ENCODE measurements around the gene PLAC9. TPM values are rescaled to one million over a fixed set of nuclear protein-coding genes. Genes with fewer than 3 reads are reported as not detected.

PLAC9 gene
- total and polyA plus RNA-seq, 3 donors from 2014 or later: 13.1 to 47.0 (median 20.7) TPM

DNA sequence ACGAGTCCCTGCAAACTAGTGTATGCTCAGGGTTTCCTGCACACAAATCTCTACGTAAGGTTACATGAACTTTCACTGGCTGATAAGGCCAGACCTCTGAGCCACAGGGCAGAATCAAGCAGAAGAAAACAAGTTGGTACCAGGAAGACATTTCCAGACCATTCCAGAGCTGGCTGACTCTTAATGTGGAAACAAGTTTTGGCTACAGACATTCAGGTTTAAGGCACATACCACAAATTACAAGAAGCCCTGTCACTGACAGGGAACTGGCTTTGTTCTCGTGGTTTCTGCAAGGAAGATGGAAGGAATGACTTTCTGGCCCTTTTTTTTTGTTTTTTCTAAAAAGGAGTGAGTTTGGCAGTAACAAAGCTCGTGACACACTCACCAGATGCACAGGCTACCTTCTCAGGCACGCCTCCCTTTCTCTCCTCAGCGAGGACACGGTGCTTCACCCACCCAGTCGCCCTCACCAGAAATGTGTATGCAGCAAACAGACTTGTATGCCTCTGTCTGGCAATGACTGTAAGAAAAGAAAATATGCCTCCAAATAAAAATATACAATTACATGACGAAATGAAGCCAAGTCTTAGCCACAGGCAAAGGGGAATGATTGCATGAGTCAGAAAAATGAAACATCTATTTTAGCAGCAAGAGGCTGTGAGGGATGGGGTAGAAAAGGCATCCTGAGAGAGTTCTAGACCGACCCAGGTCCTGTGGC is 22.6 kb downstream of the PLAC9 start:
- Histone ChIP-seq H3K27ac (peak overlapping the region; percentile 26 to 71), H3K9me3 (no peaks in the 10 kb centered on the region), H3K4me3 (no peak overlapping the region), H3K27me3 (no peaks in the 10 kb centered on the region), H3K36me3 (ENCODE audit: low read depth, missing control alignments) (no peaks in the 10 kb centered on the region), H3K4me1 (peaks cover 19% of the 10 kb centered on the region)
- intact Hi-C loops (cut with DNase I; ENCODE audit: low total_unique reads): loop anchor here (10.0 kb wide), 1 partner anchor 50 kb away; the partner anchor contains the start of gene ANXA11
- WGBS, 2 donors: 56 to 71% methylated on average over 10 of the region's 10 CpGs
- no peak for DNase-seq
- TF ChIP-seq POLR2A (IDR thresholded peaks at IDR 0.05): no peak
- TF ChIP-seq, protein P1, sequence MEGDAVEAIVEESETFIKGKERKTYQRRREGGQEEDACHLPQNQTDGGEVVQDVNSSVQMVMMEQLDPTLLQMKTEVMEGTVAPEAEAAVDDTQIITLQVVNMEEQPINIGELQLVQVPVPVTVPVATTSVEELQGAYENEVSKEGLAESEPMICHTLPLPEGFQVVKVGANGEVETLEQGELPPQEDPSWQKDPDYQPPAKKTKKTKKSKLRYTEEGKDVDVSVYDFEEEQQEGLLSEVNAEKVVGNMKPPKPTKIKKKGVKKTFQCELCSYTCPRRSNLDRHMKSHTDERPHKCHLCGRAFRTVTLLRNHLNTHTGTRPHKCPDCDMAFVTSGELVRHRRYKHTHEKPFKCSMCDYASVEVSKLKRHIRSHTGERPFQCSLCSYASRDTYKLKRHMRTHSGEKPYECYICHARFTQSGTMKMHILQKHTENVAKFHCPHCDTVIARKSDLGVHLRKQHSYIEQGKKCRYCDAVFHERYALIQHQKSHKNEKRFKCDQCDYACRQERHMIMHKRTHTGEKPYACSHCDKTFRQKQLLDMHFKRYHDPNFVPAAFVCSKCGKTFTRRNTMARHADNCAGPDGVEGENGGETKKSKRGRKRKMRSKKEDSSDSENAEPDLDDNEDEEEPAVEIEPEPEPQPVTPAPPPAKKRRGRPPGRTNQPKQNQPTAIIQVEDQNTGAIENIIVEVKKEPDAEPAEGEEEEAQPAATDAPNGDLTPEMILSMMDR (IDR thresholded peaks at IDR 0.05): no peak

DNA sequence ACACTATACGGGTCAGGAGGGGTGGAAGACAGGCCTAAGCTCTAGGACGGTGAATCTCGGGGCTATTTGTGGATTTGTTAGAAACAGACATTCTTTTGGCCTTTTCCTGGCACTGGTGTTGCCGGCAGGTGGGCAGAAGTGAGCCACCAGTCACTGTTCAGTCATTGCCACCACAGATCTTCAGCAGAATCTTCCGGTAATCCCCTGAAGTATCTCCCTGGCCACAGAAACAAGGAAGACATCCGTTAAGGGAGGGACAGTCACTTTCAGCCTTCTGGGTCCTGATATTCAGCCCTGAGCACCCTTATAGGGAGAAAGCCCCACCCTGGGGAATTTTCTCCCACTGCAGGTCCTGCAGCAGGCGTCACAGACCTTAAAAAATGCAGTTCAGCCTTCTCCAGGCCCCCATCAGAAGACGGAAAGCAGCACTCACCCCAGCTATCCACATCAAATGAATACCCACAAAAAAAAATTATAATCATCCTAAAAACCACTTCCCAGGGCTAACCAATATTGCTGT is 23.2 kb downstream of the PLAC9 start:
- Histone ChIP-seq H3K9me3 (no peaks in the 10 kb centered on the region), H3K4me3 (no peak overlapping the region), H3K36me3 (ENCODE audit: low read depth, missing control alignments) (no peaks in the 10 kb centered on the region), H3K4me1 (peaks cover 19% of the 10 kb centered on the region), H3K27ac (peak overlapping the region; percentile 26 to 71), H3K27me3 (no peaks in the 10 kb centered on the region)
- no peak for DNase-seq
- intact Hi-C loops (cut with DNase I; ENCODE audit: low total_unique reads): loop anchor here (10.0 kb wide), 1 partner anchor 49 kb away; the partner anchor contains the start of gene ANXA11
- WGBS, 2 donors: 86 to 88% methylated on average over 8 of the region's 8 CpGs
- TF ChIP-seq, protein P1 (IDR thresholded peaks at IDR 0.05): no peak
- no peak for TF ChIP-seq POLR2A (IDR thresholded peaks at IDR 0.05)

DNA sequence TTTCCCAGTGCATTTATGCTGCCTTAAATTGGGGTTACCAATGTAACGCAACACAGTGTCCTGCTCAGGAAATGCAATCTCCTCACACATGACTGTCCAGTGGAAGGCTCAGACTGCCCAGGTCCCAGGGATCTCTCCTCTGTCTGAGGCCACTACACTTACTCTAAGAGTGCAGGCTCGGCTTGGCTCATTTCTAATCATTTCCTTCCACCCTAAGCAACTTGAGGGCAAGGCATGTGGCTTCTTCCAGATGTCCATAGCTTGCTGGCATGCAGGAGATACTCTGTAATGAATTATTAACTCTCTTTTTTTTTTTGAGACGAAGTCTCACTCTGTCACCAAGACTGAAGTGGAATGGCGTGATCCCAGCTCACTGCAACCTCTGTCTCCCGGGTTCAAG is 23.7 kb downstream of the PLAC9 start:
- H3K27me3 ChIP-seq: no peaks in the 10 kb centered on the region
- peak overlapping the region in 1 of 2 donors; percentile 71 for H3K27ac ChIP-seq
- no peaks in the 10 kb centered on the region for H3K36me3 ChIP-seq (ENCODE audit: low read depth, missing control alignments)
- H3K4me3 ChIP-seq: no peak overlapping the region
- TF ChIP-seq, protein P1 (IDR thresholded peaks at IDR 0.05): no peak
- TF ChIP-seq POLR2A (IDR thresholded peaks at IDR 0.05): no peak
- H3K9me3 ChIP-seq: no peaks in the 10 kb centered on the region
- DNase-seq: no peak
- 92 to 97% methylated on average over 5 of the region's 5 CpGs for WGBS, 2 donors
- H3K4me1 ChIP-seq: peaks cover 19% of the 10 kb centered on the region
- intact Hi-C loops (cut with DNase I; ENCODE audit: low total_unique reads): loop anchor here (10.0 kb wide), 1 partner anchor 49 kb away; the partner anchor contains the start of gene ANXA11

DNA sequence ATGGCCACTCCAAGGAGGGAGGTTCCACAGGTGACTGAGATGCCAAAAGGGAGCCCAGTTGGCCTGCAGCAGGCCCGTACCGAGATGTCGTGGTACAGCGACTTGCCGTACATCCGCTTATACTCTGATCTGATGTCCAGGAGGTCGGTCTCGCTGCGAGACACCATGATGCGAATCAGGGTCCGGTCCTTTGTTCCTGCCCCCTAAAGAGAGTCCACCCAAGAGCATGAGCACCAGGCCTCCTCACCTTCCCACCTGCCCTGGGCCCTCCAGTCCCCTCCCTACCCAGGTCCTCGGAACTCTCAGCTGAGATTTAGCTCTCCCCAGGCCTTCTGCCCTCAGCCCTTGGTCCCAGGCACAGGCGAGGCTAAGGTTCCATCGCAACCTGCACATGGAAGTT is 25.0 kb downstream of the PLAC9 start:
- H3K9me3 ChIP-seq: no peaks in the 10 kb centered on the region
- H3K27ac ChIP-seq: peak overlapping the region in 1 of 2 donors; percentile 65
- no peak for DNase-seq
- H3K27me3 ChIP-seq: no peaks in the 10 kb centered on the region
- intact Hi-C loops (cut with DNase I; ENCODE audit: low total_unique reads): loop anchor here (10.0 kb wide), 1 partner anchor 47 kb away; the partner anchor contains the start of gene ANXA11
- H3K4me3 ChIP-seq: no peak overlapping the region
- H3K36me3 ChIP-seq (ENCODE audit: low read depth, missing control alignments): no peaks in the 10 kb centered on the region
- 95 to 97% methylated on average over 12 to 14 of the region's 14 CpGs for WGBS, 2 donors
- TF ChIP-seq POLR2A (IDR thresholded peaks at IDR 0.05): no peak
- TF ChIP-seq, protein P1 (IDR thresholded peaks at IDR 0.05): no peak
- peaks cover 19% of the 10 kb centered on the region for H3K4me1 ChIP-seq

Data from testis (tissue), 3 donors.